ENCODE results near the gene HYLS1. TPM values are rescaled to one million over a fixed set of nuclear protein-coding genes. Genes with fewer than 3 reads are reported as not detected.

HYLS1 gene
- total and polyA plus RNA-seq, 10 of the 15 experiments (the other 5 are each of a cell fraction or from before 2014, with no cell fraction given), result 11.7 to 35.1 (median 17.6) TPM

DNA sequence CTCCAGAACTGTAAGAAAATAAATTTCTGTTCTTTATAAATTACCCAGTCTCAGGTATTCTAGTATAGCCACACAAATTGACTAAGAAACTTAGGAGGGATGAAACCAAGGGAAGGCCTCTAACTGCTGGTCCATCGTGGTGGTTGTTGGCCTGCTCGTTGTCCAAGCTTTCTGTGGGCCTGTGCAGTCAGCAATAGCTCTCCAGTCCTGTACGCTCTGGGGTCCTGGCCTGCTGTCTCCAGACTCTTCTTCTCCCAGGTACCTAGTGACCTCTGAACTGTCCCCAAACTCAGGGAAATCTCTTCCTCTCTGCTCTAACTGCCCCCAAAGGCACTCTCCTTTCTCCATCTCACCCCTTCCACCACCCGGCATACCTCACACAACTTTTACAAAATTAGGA, 52.7 kb downstream of the HYLS1 start (continued):
- TF ChIP-seq E2F4 (IDR thresholded peaks at IDR 0.05; ENCODE audit: low read depth, low read length), result no peak

GRCh38 chr11:125941267-125941618, 53.8 kb downstream of the HYLS1 start:
- Histone ChIP-seq H3K36me3 (ENCODE audit: control insufficient read depth in 2 of 2, insufficient read depth in 2 of 2, low read length in 1 of 2) (no peaks in the 10 kb centered on the region), H3K4me3 (no peak overlapping the region), H3K4me1 (ENCODE audit: control insufficient read depth, insufficient read depth, low read length) (no peaks in the 10 kb centered on the region), H3K9me3 (replicated peaks; ENCODE audit: control insufficient read depth, insufficient read depth, low read length) (no peaks in the 10 kb centered on the region), H3K9ac (ENCODE audit: control insufficient read depth, insufficient read depth, low read length) (no peak overlapping the region), H3K27me3 (replicated peaks in 1 of 2; ENCODE audit: control insufficient read depth in 2 of 2, insufficient read depth in 2 of 2, low read length in 1 of 2) (no peaks in the 10 kb centered on the region; a peak in 1 of 4 replicates), H3K4me2 (ENCODE audit: control insufficient read depth, insufficient read depth) (no peak overlapping the region), H4K20me1 (ENCODE audit: control insufficient read depth, insufficient read depth) (no peaks in the 10 kb centered on the region), H3K27ac (ENCODE audit: control insufficient read depth, insufficient read depth) (no peak overlapping the region), H2AFZ (ENCODE audit: control insufficient read depth, low read depth, low read length) (no peak overlapping the region), H3K79me2 (ENCODE audit: control insufficient read depth, insufficient read depth, low read length) (no peaks in the 10 kb centered on the region)
- POLR2A ChIA-PET, result interaction anchor here (0.5 to 0.9 kb wide), 3 partner anchors 46 to 198 kb away, joined by 3 to 4 read pairs (median 3); no protein-coding TSS in a partner anchor
- BruUV-seq (replicated peaks), result no TSS peak
- SMC1A ChIA-PET (ENCODE audit: uncharacterized antibody, unreplicated experiment), result interaction anchor here (1.0 to 6.2 kb wide), 7 partner anchors 13 to 539 kb away, joined by 3 to 45 read pairs (median 4); partner anchors contain the start of gene CDON
- 84% methylated on average over 4 of the region's 4 CpGs for WGBS (ENCODE audit: insufficient coverage, insufficient replicate concordance, low lambda C conversion rate, missing lambda C conversion rate)
- ATAC-seq (no peak), FAIRE-seq (no peak), DNase-seq (ENCODE audit: low read depth, low spot score) (no peak)
- RAD21 ChIA-PET (ENCODE audit: unreplicated experiment), result interaction anchor here (0.6 to 2.7 kb wide), 4 partner anchors 41 to 253 kb away, joined by 3 to 10 read pairs (median 6); no protein-coding TSS in a partner anchor
- TF ChIP-seq SPI1 (IDR thresholded peaks at IDR 0.05; ENCODE audit: borderline replicate concordance, insufficient read depth, low read depth, low read length) (no peak), RUNX3 (IDR thresholded peaks at IDR 0.05; ENCODE audit: low read length) (no peak), NFYA (IDR thresholded peaks at IDR 0.05; ENCODE audit: borderline replicate concordance, low read depth, low read length) (no peak), KAT2A (conservative IDR thresholded peaks at IDR 0.05; ENCODE audit: control insufficient read depth, low read depth, low read length) (no peak), SREBF1 (IDR thresholded peaks at IDR 0.05; ENCODE audit: low read length) (no peak), SREBF2 (IDR thresholded peaks at IDR 0.05; ENCODE audit: low read length) (no peak), TBL1XR1 (IDR thresholded peaks at IDR 0.05; ENCODE audit: low read depth, low read length) (no peak), ZSCAN29 (IDR thresholded peaks at IDR 0.05) (no peak), RBBP5 (conservative IDR thresholded peaks at IDR 0.05) (no peak), MAX (IDR thresholded peaks at IDR 0.05; ENCODE audit: low read depth, low read length) (no peak), BCL3 (IDR thresholded peaks at IDR 0.05; ENCODE audit: borderline replicate concordance, insufficient read depth, low read depth, low read length, poor library complexity, severe bottlenecking) (no peak), NR2C2 (IDR thresholded peaks at IDR 0.05; ENCODE audit: borderline replicate concordance, control insufficient read depth, insufficient read length, low read depth) (no peak), IRF4 (IDR thresholded peaks at IDR 0.05; ENCODE audit: low read depth, low read length) (no peak), BACH1 (IDR thresholded peaks at IDR 0.05; ENCODE audit: borderline replicate concordance) (no peak), EED (IDR thresholded peaks at IDR 0.05; ENCODE audit: low read depth) (no peak), BMI1 (IDR thresholded peaks at IDR 0.05; ENCODE audit: borderline replicate concordance) (no peak), ZZZ3 (IDR thresholded peaks at IDR 0.05; ENCODE audit: control insufficient read depth, insufficient read length, low read depth) (no peak)
- CTCF ChIA-PET, result interaction anchor here (1.2 to 12.1 kb wide), 9 partner anchors 10 to 275 kb away, joined by 3 to 220 read pairs (median 5); no protein-coding TSS in a partner anchor
- in situ Hi-C loops (cut with MboI), result no loop called here
- intact Hi-C loops (cut with micrococcal nuclease; ENCODE audit: unreplicated experiment), result no loop called here
